NCI-H2171 (cell line): ENCODE measurements around the gene CABP2.

ENCODE experiments used
- DNase-seq: peaks from one replicate; lab custom pipeline; 2025; lab: John Stamatoyannopoulos, UW

CABP2 gene

GRCh38 chr11:67507864-67508485 lies 15.3 kb downstream of the CABP2 start, which contains the start of gene CDK2AP2:
Gene CDK2AP2, minus strand, starts transcription at chr11:67508162. Its CDS starts 80 bp downstream, at chr11:67508082.
- peak; percentile 99 for DNase-seq

GRCh38 chr11:67507242-67507863 lies 15.9 kb downstream of the CABP2 start:
- no peak for DNase-seq

- DNase-seq = no peak
These were observed 16.7 kb downstream of the CABP2 start for GRCh38 chr11:67506426-67507051.

GRCh38 chr11:67505605-67506396 lies 17.4 kb downstream of the CABP2 start:
- peak; percentile 73 for DNase-seq

GRCh38 chr11:67504950-67505581 lies 18.2 kb downstream of the CABP2 start, which contains the start of gene PITPNM1:
Gene PITPNM1, minus strand, starts transcription at chr11:67505363. Its CDS starts 1,183 bp downstream, at chr11:67504180.
- no peak for DNase-seq

GRCh38 chr11:67504005-67504949 lies 19.0 kb downstream of the CABP2 start:
- DNase-seq = no peak

- DNase-seq = no peak
These were observed 19.9 kb downstream of the CABP2 start for GRCh38 chr11:67503119-67504004.

GRCh38 chr11:67502328-67502979 lies 20.8 kb downstream of the CABP2 start:
- no peak for DNase-seq

- DNase-seq = no peak
These were observed 21.4 kb downstream of the CABP2 start for GRCh38 chr11:67501854-67502253.

- DNase-seq = no peak
These were observed 22.2 kb downstream of the CABP2 start for GRCh38 chr11:67500831-67501715.

- no peak for DNase-seq
These were observed 22.8 kb downstream of the CABP2 start for GRCh38 chr11:67500484-67500821.

- DNase-seq = no peak
These were observed 23.3 kb downstream of the CABP2 start for GRCh38 chr11:67499808-67500483.

GRCh38 chr11:67498544-67498972 lies 24.7 kb downstream of the CABP2 start:
- DNase-seq = no peak

- no peak for DNase-seq
These were observed 25.5 kb downstream of the CABP2 start for GRCh38 chr11:67497656-67498291.

GRCh38 chr11:67496113-67496512 lies 27.1 kb downstream of the CABP2 start:
- DNase-seq = no peak

GRCh38 chr11:67495234-67496005 lies 27.8 kb downstream of the CABP2 start:
- DNase-seq = no peak
